ENCODE data around the gene UFC1.

The UFC1 gene

DNA sequence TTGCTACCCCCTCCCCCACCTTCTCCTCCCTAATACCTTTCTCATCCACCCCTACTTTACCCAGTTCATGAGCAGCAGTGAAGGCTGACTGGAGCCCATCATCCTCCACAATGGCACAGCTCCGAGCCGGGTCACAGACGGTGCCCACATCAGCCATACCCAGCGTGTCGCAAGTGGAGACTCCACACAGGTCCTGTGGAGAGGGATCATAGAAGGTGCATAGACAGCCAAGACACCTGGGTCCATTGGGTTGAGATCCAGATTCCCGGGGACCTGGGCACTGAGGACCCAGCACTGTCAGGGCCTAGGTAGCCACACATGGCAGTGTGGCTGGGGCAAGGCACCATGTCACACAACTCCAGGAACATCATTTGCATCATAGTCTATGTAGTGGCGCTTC lies 42.3 kb downstream of the UFC1 start:
- no peak for DNase-seq

DNA sequence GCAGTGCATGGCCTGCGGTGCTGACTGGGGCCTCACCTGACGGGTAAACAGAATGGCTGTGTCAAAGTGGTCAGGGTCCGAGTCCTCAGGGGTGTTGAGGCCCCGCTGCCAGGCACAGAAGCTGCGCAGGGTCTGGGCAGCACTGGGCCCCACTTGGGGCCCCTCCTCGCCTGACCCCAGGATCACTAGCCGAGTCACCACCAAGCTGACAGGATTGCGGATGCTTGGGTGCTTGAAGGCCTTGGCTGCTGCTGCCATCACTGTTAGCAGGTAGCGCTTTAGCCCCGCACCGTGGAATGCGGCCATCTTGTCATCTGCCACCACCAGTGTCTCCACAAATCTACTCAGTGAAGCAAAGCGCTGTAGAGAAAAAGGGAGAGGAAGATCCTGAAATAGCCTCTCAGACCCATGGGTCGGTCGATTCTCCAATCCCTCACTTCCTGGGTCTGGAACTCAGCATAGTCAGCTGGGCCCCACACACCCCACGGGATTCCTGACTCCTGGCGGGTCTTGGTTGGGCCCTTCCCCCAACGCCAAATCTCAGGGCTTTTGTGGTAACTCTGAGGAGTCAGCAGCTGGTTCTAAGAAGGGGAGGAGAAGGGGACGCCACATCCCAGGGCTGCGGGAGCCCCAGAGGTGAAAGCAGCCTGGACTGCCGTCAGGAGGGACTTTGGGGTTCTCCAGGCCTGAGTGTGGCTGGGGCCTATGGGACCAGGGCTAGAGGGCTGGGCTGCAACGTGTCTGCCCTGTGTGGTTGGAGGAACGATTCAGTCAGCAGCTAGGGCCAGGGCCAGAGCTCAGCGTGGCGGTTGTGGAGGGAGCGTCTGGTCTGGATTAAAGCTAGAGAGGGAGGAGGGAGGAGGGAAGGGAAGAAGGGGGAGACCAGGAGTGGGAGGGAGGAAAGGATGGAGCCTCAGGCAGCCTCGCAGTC lies 43.0 kb downstream of the UFC1 start:
- no peak for DNase-seq

DNA sequence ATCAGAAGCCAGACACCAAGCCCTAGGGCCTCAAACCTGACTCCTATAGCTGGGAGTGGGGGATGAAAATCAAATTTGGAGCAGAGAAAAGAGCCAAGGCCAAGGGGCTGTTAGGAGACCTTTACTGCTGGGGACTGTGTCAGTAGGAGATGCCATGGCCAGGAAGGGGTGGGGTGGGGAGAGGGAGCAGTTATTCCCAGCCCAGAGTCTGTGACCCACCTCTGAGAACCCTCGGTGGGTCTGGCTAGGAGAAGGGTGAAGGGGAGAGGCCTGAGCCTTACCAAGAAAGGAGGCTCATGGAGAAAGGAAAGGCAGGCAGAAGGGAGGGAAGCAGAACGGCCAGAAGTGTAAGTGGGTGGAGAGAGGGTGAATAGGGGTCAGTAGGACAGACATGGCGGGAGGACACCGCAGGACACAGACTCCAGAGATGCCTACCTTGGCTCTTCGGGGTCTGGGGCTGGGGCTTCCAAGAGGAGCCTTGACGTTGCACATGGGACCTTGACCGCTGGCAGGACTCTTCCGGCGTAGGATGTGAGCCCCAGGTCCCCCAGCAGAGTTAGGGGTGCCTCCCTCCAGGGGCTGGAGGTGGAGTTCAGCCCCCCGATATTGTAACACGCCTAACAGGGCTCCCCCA lies 43.9 kb downstream of the UFC1 start:
- no peak for DNase-seq

DNA sequence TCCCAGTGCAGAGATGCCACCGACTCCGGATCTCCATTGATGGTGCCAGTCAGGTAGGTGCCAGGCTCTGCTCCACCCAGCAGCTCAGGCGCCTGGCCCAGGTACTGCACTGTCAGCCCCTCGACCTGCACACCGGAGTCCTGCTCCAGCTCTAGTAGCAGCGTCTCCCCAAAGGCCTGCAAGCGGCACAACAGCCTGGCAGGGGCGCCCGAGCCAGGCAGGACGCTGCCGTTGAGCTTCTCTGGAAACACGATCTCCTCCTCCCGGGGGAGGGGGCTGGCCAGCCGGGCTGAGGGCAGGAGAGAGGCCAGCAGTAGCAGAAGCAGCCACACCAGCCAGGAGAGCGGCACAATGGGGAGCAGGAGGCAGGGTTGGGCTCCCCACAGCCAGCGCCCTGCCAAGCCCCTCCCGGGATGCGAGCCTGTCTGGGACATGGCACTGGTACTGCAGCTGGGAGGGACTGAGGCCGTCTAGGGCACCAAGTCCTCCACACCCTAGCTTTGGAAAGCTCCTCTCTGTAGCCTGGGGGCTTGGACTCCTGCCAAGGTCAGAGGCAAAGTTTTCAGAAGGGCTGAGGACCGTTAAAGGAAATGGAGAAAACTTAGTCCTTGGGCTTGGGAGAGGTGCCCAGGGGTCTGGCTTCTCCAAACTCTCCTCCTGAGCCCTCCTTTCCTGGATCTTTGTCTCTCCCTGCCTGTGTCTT lies 44.6 kb downstream of the UFC1 start:
- no peak for DNase-seq

DNA sequence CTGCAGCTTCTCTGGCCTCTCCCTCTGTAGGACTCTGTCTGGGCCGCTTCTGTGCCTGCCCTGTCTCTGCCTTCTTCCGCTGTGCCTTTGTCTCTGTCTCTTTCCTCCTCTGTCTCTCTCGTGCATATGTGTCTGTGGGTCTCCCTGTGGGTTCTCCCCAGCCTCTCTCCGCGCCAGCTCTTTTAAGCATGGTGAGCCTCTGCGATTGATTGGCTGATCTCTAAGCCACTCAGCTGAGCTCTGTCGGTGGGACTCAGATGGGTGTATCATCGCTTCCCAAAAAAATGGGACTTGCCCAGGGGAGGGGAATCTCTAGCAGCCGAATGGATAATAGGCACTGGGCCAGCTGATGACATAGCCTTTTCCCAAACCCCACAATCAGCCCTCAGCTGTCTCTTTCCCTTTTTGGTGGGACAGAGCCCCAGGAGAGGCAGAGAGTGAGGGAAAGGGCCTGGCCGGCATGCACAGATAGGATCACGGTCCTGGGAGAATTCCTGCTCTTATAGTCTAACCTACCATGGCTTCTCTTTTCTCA lies 45.2 kb downstream of the UFC1 start, which contains the start of gene ADAMTS4:
ADAMTS4 (minus strand) TSS at position 158 of the 535 bp plus-strand sequence. CDS start 427 bp downstream, outside the sequence.
- peak; percentile 56 to 83 (median 74) for DNase-seq

DNA sequence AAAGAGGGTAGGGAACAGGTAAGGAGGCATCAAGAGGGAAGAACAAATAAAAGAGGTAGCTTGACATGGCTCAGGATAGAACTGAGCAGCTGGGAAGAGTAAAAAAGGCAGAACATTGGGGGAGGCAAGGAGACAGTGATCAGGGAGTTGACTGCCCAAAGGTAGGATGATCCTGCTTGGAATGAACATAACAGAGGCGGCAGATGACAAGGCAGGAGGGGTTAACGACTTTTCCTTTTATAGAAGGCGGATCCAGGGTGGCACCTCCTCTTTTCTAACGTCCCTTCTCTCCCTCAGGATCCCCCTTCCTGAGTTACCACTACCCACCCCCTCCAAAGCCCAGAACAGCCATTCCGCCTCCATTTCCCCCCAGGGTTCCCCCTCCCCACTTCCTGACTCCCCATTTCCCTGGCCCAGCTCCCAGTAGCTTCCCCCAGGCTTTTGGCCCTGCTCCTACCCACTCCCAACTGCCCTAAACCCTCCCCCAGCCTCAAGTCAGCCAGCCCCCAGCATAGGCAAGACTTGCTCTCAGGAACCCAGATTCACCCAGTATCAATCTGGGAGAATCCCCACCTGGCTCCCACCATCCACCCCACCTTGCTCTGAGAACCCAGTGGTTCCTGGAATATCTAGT lies 45.8 kb downstream of the UFC1 start:
- DNase-seq, result no peak

DNA sequence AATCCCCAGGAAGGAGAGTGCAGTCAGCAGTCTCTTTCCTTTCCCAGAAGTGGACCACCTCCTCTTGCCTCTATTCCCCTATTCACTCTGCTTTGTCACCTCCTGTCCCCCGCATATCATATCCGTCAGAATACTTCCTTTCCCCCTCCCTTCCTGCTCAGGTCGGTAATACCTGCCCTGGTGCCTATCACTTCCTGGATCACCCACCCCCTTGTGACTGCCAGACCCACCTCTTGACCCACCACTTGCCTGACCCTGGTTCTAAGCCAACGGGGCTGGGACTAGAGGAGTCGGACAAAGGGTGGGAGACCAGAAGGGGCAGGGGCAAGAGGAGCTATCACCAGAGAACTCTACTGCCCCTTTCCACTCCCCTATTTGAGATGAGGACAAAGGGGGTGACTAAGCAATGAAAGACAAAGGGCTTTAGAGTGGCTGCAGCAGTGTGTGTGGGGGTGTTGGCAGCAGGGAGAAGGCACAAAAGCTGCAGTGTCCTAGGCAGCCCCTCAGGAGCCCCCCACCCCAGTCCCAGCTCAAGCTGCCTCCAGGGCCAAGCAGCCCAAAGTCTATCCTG lies 46.7 kb downstream of the UFC1 start:
- peak in 2 of 3 donors; percentile 30 to 46 for DNase-seq

DNA sequence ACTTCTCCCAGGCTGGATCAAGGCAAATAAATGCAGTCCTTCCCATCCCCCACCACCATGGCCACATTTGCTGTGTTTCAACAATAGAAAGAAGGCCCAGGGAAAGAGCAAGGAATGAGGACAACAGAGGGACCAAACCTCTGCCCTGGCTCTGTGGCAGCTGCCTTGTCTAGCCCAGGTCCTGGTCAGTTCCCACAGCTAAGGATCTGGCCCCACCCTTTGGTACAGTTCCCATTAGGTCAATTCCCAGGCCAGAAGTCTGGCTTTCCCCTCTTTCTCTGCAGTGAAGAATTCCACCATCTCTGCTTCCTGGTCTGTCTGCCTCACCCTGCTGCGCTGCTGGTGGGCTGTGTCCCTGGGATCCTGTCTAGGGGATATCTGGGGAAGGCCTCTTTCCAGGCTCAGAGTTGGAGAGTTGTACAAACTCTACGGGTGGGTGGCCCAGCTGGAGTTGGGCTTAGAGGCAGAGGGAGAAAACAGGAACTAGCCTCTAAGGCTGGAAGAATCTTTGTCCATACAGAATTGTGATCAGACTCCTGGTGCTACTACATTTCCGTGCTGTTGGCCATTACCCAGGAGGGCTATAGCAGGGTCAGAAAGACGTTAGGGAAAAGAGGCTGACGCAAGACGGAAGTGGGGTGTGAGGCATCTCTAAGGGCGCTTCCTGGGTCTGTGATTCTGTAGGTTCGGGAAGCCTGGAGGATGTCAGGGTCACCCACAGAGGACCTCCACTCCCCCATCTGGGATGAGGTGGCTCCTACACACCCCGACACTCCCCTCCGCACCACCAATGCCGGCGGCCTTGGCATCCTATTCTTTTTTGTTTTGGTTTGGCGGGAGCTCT lies 47.4 kb downstream of the UFC1 start:
- DNase-seq, result peak; percentile 51 to 76 (median 65)

DNA sequence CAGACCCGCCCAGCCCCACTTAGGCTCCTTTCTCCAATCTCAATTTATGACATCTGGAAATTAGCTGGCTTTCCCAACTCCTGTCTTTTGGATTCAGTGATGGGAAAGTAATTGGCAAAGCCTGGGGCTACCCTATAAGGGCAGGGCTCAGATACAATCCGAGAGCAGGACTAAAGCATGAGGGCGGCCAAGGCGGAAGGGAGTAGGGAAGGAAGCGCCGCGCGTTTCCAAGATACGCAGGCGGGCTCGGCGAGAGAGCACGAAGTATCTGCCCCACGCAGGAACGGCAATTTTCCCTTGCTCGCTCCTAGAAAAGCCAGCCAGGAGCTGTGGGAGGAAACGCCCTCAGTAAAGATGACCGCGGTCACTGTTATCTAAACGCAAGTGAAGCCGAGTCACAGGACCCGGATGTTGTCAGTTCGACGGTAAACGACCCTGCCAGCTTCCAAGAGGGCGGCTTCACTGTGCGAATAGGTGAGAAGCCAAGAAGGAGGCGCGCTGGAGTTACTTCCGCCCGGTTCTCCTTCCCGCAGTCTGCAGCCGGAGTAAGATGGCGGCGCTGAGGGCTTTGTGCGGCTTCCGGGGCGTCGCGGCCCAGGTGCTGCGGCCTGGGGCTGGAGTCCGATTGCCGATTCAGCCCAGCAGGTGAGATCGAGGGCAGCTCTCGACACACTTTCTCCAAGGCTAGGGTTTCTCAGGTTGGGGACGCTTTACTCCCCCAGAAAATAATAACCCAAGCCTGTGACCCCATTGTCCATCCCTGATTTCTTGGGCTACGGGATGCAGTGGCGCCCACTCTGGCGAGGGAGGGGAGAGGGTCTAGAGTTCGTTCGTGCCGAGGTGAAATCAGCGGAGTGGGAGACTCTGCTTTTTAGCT lies 48.3 kb downstream of the UFC1 start, which contains the start of gene NDUFS2:
NDUFS2 (plus strand) TSS at position 532 of the 877 bp plus-strand sequence; CDS start at position 551, 19 bp downstream.
- DNase-seq, result peak; percentile 97 to 99 (median 98)

DNA sequence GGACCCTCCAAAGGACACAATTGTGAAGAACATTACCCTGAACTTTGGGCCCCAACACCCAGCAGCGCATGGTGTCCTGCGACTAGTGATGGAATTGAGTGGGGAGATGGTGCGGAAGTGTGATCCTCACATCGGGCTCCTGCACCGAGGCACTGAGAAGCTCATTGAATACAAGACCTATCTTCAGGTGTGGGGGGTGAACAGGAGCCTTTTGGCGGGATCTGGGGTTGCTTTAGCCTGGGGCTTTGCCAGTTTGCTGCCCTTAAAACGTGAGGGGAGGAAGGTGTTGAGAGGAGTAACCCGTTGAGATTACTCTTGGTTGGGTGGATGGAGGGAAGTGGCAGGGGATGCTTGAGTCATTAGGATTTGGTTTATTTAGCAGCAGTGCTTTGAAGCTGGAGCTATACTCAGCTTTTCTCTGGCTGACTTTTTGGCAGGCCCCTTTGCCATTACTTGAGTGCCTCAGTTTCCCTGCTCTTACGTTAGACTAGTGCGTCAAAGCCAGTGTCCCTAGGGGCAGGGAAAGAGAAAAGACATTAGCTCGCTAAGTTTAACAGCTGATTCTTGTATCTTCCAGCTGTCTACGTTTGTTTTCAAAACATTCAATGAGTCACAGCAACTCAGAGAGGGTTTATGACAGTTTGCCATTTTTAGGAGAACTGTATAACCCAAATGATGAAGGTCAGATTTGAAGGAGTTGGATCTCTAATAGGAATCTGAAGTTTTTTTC lies 52.8 kb downstream of the UFC1 start:
- DNase-seq, result no peak

DNA sequence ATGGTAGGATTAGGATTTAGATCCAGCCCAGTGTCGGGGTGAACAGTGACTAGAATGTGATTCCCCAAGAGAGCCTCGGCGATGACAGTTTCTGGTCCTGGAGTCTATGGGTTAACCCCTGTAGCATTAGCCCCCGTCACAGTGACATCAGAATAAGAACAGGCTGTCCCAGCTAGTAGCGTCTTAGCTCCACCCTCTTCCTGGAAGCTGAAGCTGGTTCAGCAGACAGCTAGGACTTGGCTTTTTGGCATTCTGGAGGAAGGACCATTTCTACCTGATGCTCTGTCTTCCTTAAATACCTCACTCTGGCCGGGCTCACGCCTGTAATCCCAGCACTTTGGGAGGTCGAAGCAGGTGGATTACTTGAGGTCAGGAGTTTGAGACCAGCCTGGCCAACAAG lies 53.4 kb downstream of the UFC1 start:
- DNase-seq, result no peak

All from suppressor macrophage treated with lipopolysaccharide for 1 hour (primary cell).